Measurements from ENCODE around the gene ECE1. TPM values are rescaled to one million over a fixed set of nuclear protein-coding genes. Genes with fewer than 3 reads are reported as not detected.

The ECE1 gene
- total and polyA plus RNA-seq, 9 of the 15 experiments (the other 6 are each of a cell fraction or from before 2014, with no cell fraction given), result 0.56 to 34.8 (median 11.0) TPM

DNA sequence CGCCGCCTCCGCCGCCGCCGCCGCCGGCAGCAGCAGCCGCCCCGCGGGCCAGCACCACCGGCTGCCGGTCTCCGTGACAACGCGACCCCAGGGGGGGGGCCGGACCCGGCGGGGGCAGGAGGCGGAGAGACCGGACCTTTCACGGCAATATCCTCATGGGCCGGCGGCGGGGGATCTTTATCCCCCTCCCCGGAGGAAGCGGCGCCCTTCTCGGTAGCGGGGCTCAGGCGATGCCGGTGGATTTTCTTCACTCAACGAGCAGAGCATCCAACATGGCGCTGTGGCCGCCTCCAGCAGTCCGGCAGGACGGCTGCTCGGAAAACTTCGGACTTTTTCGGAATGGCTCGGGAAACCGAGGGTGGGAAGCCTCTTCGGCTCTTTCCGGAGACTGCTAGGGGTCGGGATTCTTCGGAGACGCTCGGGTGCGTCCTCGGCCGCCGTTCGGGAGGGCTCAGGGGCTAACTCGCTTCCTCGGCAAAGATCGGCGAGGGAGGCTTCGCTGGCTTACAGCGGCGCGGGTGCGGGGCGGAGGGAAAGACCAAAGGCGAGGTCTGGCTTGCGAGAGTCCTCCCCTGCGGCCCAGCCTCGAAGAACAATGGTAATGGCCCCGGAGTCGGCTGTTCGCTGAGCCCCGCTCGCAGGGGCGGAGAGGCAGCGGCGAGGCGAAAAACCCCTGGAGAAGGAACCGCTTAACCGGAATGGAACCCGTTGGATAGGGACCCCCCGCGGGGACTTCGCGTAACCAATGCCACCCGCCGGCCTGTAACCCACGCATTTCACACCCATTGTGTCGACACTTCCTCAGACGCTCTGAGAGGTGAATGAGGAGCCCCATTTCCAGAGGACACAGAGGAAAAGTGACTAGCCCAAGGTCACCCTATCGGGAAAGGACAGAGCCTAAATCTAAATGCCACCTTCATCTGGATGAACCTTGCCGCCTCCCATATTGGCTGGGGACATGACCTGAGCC, 113.4 kb downstream of the ECE1 start, which contains the start of gene EIF4G3 (continued):
- TF ChIP-seq, protein P1, sequence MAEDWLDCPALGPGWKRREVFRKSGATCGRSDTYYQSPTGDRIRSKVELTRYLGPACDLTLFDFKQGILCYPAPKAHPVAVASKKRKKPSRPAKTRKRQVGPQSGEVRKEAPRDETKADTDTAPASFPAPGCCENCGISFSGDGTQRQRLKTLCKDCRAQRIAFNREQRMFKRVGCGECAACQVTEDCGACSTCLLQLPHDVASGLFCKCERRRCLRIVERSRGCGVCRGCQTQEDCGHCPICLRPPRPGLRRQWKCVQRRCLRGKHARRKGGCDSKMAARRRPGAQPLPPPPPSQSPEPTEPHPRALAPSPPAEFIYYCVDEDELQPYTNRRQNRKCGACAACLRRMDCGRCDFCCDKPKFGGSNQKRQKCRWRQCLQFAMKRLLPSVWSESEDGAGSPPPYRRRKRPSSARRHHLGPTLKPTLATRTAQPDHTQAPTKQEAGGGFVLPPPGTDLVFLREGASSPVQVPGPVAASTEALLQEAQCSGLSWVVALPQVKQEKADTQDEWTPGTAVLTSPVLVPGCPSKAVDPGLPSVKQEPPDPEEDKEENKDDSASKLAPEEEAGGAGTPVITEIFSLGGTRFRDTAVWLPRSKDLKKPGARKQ (CRISPR knock-in tag; IDR thresholded peaks at IDR 0.05), result peak; percentile 79; the same call in 1 of the 2 replicates
- no peak for TF ChIP-seq ZNF232 (CRISPR knock-in tag; IDR thresholded peaks at IDR 0.05)
- TF ChIP-seq CTBP1 (IDR thresholded peaks at IDR 0.05; ENCODE audit: borderline replicate concordance), result peak; percentile 64
- TF ChIP-seq MYBL2 (IDR thresholded peaks at IDR 0.05; ENCODE audit: low read depth), result no peak
- no peak for TF ChIP-seq MYBL2 (CRISPR knock-in tag; IDR thresholded peaks at IDR 0.05; ENCODE audit: borderline replicate concordance)
- TF ChIP-seq, protein P2, sequence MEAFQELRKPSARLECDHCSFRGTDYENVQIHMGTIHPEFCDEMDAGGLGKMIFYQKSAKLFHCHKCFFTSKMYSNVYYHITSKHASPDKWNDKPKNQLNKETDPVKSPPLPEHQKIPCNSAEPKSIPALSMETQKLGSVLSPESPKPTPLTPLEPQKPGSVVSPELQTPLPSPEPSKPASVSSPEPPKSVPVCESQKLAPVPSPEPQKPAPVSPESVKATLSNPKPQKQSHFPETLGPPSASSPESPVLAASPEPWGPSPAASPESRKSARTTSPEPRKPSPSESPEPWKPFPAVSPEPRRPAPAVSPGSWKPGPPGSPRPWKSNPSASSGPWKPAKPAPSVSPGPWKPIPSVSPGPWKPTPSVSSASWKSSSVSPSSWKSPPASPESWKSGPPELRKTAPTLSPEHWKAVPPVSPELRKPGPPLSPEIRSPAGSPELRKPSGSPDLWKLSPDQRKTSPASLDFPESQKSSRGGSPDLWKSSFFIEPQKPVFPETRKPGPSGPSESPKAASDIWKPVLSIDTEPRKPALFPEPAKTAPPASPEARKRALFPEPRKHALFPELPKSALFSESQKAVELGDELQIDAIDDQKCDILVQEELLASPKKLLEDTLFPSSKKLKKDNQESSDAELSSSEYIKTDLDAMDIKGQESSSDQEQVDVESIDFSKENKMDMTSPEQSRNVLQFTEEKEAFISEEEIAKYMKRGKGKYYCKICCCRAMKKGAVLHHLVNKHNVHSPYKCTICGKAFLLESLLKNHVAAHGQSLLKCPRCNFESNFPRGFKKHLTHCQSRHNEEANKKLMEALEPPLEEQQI (IDR thresholded peaks at IDR 0.05), result 0 out of 2 replicates have a peak, but pooled peaks have one; percentile 33
- no peak for TF ChIP-seq TCF7L2 (IDR thresholded peaks at IDR 0.05; ENCODE audit: low read depth, low read length)
- TF ChIP-seq HMGN3 (IDR thresholded peaks at IDR 0.05; ENCODE audit: borderline replicate concordance, extremely low read depth, insufficient read length, low read depth, low read length), result no peak
- no peak for TF ChIP-seq HMG20B (CRISPR knock-in tag; IDR thresholded peaks at IDR 0.05)
- peak in 1 of 2 experiments; percentile 52; a peak in 2 of 4 replicates for TF ChIP-seq CSDE1 (IDR thresholded peaks at IDR 0.05)
- TF ChIP-seq TAL1 (IDR thresholded peaks at IDR 0.05), result no peak
- TF ChIP-seq, protein P3, sequence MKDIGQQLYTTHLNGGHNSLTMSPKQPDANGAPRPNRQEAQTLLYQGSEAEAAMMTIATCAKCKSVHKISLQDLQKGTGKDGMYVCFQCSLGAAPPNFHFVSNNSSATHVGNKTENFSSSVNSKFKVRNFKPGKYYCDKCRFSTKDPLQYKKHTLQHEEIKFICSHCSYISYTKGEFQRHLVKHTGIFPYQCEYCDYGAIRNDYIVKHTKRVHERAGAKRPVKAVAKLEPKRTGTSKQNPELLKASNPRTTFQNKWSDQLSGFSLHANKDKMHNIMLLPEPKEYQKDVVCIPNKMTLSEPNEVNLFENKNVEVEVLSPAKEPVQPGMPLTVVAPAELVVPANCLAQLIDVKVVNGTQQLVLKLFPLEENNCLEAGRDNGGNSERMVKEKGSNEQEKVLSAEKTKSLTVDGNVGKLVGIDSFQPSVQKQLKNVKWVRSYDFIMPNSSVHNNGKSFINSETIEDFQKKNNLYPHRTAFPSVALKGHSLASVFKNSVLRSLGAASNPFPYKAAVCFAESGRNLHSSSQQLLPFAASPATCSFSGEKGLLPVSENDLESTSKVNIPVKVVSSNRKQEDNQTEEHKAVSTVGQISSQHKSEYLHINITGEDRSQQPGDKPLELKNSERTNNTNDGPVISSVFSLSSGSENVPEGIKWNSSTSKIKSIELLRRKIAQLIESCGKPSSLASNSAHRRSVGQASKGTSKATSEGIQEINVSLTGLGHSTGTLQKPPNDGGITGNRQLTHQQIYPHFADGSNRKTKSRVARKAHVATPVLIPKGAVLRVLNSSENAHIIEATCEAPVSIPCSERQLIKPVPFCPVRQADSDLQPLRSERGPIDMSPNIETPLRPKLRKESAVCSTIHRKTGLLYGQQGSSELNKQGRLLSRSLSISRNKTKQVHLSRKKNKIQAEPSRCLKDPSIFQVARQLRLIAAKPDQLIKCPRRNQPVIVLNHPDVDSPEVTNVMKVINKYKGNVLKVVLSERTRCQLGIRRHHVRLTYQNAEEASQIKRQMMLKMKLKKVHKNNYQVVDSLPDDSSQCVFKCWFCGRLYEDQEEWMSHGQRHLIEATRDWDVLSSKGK (CRISPR knock-in tag; IDR thresholded peaks at IDR 0.05), result no peak
- TF ChIP-seq, protein P4, sequence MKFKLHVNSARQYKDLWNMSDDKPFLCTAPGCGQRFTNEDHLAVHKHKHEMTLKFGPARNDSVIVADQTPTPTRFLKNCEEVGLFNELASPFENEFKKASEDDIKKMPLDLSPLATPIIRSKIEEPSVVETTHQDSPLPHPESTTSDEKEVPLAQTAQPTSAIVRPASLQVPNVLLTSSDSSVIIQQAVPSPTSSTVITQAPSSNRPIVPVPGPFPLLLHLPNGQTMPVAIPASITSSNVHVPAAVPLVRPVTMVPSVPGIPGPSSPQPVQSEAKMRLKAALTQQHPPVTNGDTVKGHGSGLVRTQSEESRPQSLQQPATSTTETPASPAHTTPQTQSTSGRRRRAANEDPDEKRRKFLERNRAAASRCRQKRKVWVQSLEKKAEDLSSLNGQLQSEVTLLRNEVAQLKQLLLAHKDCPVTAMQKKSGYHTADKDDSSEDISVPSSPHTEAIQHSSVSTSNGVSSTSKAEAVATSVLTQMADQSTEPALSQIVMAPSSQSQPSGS (CRISPR knock-in tag; IDR thresholded peaks at IDR 0.05), result no peak
- TF ChIP-seq PCBP1 (IDR thresholded peaks at IDR 0.05; ENCODE audit: low read depth, low read length, poor library complexity, severe bottlenecking), result no peak
- no peak for TF ChIP-seq ZFP30 (CRISPR knock-in tag; IDR thresholded peaks at IDR 0.05; ENCODE audit: borderline replicate concordance)
- TF ChIP-seq TCF7 (IDR thresholded peaks at IDR 0.05; ENCODE audit: borderline replicate concordance), result no peak; the same call in 1 of the 2 replicates
- TF ChIP-seq ZNF212 (CRISPR knock-in tag; IDR thresholded peaks at IDR 0.05), result 0 out of 2 replicates have a peak, but pooled peaks have one; percentile 48
